Gastroesophageal sphincter (tissue), 3 donors: Measurements from ENCODE around the gene CPNE7.

Experiments
- CTCF ChIP-seq, 4 experiments: fragments of 200-600 bp in 2 of 4; fragments of 450-650 bp in 2 of 4; sonication (generic) in 1 of 4; IDR thresholded peaks; one replicate each; pipeline ENCODE4 v1.5.1; 2017 to 2019; ENCODE audit warnings: antibody characterized with exemption in 4 of 4, mild to moderate bottlenecking in 2 of 4, moderate library complexity in 2 of 4
- EP300 ChIP-seq: sonication (generic); formaldehyde crosslinking; IDR thresholded peaks from one replicate; pipeline ENCODE4 v1.6.1; 2017; ENCODE audit warnings: antibody characterized with exemption, mild to moderate bottlenecking
- POLR2A ChIP-seq, 2 donors: fragments of 450-650 bp; IDR thresholded peaks; one replicate each; pipeline ENCODE4 v1.6.1; 2017; ENCODE audit warnings: antibody characterized with exemption in 2 of 2, mild to moderate bottlenecking in 2 of 2, moderate library complexity in 1 of 2
- POLR2AphosphoS5 ChIP-seq: sonication (generic); formaldehyde crosslinking; IDR thresholded peaks from one replicate; pipeline ENCODE4 v1.6.1; 2017; ENCODE audit warnings: antibody characterized with exemption

- TF ChIP-seq POLR2A (IDR thresholded peaks at IDR 0.05) (no peak), POLR2AphosphoS5 (no peak), EP300 (no peak), CTCF (IDR thresholded peaks at IDR 0.05) (no peak)
Measured at GRCh38 chr16:89610108-89610453, 34.5 kb downstream of the CPNE7 start.
